ENCODE results near the gene AGT. TPM values are rescaled to one million over a fixed set of nuclear protein-coding genes. Genes with fewer than 3 reads are reported as not detected.

AGT gene
- total RNA-seq, 3 donors from 2014 or later (not counting 1 experiment from before 2014, with no cell fraction given): not detected

- Mint-ChIP-seq H3K27ac (no peak overlapping the region), H3K36me3 (no peaks in the 10 kb centered on the region)
- peaks cover 11% of the 10 kb centered on the region for H3K4me1 ChIP-seq (ENCODE audit: control insufficient read depth, insufficient read depth, low read length)
These were observed 2.7 kb downstream of the AGT start for GRCh38 chr1:230711245-230711644.

GRCh38 chr1:230710543-230710904 lies 3.4 kb downstream of the AGT start:
- H3K36me3 ChIP-seq (ENCODE audit: control insufficient read depth, insufficient read depth, low read length): no peaks in the 10 kb centered on the region
- Mint-ChIP-seq H3K27ac (no peak overlapping the region), H3K36me3 (no peaks in the 10 kb centered on the region), H3K9me3 (no peaks in the 10 kb centered on the region), H3K4me3 (no peak overlapping the region), H3K27me3 (ENCODE audit: low read depth in 2 of 2) (peaks cover 0 to 2% of the 10 kb centered on the region in 2 donors), H3K4me1 (peaks cover 9 to 19% of the 10 kb centered on the region in 2 donors)
- TF ChIP-seq, protein P1, sequence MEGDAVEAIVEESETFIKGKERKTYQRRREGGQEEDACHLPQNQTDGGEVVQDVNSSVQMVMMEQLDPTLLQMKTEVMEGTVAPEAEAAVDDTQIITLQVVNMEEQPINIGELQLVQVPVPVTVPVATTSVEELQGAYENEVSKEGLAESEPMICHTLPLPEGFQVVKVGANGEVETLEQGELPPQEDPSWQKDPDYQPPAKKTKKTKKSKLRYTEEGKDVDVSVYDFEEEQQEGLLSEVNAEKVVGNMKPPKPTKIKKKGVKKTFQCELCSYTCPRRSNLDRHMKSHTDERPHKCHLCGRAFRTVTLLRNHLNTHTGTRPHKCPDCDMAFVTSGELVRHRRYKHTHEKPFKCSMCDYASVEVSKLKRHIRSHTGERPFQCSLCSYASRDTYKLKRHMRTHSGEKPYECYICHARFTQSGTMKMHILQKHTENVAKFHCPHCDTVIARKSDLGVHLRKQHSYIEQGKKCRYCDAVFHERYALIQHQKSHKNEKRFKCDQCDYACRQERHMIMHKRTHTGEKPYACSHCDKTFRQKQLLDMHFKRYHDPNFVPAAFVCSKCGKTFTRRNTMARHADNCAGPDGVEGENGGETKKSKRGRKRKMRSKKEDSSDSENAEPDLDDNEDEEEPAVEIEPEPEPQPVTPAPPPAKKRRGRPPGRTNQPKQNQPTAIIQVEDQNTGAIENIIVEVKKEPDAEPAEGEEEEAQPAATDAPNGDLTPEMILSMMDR (IDR thresholded peaks at IDR 0.05): no peak
- ATAC-seq (no peak), DNase-seq (no peak)
- intact Hi-C loops (cut with micrococcal nuclease): no loop called here
- WGBS (ENCODE audit: insufficient coverage): 94% methylated on average over 8 of the region's 8 CpGs
- H3K4me3 ChIP-seq (ENCODE audit: low read length): no peak overlapping the region
- H3K9me3 ChIP-seq (ENCODE audit: control insufficient read depth, insufficient read depth, low read length): no peaks in the 10 kb centered on the region
- peaks cover 11% of the 10 kb centered on the region for H3K4me1 ChIP-seq (ENCODE audit: control insufficient read depth, insufficient read depth, low read length)
- no peaks in the 10 kb centered on the region for H3K27me3 ChIP-seq (ENCODE audit: control insufficient read depth, insufficient read depth, low read length)
- no peak overlapping the region for H3K27ac ChIP-seq (ENCODE audit: low read length)

More at GRCh38 chr1:230711245-230711644, 2.7 kb downstream of the AGT start:
- DNase-seq: no peak
- Histone ChIP-seq H3K27me3 (ENCODE audit: control insufficient read depth, insufficient read depth, low read length) (no peaks in the 10 kb centered on the region), H3K36me3 (ENCODE audit: control insufficient read depth, insufficient read depth, low read length) (no peaks in the 10 kb centered on the region), H3K4me3 (ENCODE audit: low read length) (no peak overlapping the region), H3K9me3 (ENCODE audit: control insufficient read depth, insufficient read depth, low read length) (no peaks in the 10 kb centered on the region), H3K27ac (ENCODE audit: low read length) (no peak overlapping the region)
- ATAC-seq: no peak
- TF ChIP-seq, protein P1 (IDR thresholded peaks at IDR 0.05): no peak
- H3K4me1 Mint-ChIP-seq: peaks cover 9 to 19% of the 10 kb centered on the region in 2 donors
- intact Hi-C loops (cut with micrococcal nuclease): no loop called here
- 81% methylated on average over 3 of the region's 3 CpGs for WGBS (ENCODE audit: insufficient coverage)
- peaks cover 0 to 2% of the 10 kb centered on the region in 2 donors for H3K27me3 Mint-ChIP-seq (ENCODE audit: low read depth in 2 of 2)
- H3K9me3 Mint-ChIP-seq: no peaks in the 10 kb centered on the region
- H3K4me3 Mint-ChIP-seq: no peak overlapping the region

DNA sequence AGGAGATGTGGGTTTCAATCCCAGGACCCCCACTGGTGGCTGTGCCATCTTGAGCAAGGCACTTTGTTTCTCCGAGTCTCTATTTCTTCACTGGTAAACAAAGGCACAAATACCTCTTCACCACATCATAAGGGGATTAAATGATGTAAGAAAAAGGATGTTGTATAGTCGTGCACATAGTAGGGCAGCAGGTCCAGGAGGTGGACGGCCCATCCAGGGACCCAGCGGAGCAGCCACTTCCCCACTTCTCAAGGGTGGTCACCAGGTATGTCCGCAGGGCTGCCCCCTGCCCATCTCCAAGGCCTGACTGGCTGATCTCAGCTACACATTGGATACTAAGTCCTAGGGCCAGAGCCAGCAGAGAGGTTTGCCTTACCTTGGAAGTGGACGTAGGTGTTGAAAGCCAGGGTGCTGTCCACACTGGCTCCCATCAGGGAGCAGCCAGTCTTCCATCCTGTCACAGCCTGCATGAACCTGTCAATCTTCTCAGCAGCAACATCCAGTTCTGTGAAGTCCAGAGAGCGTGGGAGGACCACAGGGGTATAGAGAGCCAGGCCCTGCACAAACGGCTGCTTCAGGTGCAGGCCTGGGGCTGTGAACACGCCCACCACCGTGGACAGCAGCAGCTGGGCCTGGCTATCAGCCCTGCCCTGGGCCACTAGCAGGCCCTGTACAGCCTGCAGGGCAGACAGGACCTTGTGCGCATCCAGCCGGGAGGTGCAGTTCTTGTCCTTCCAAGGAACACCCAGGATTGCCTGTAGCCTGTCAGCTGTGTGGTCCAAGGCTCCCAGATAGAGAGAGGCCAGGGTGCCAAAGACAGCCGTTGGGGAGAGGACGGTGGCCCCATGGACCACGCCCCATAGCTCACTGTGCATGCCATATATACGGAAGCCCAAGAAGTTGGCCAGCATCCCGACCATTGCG lies 4.0 kb downstream of the AGT start:
- ATAC-seq: no peak

More for the DNA sequence above, 4.0 kb downstream of the AGT start:
- TF ChIP-seq, protein P1 (IDR thresholded peaks at IDR 0.05): no peak
- H3K9me3 ChIP-seq (ENCODE audit: control insufficient read depth, insufficient read depth, low read length): no peaks in the 10 kb centered on the region
- 87% methylated on average over 16 of the region's 18 CpGs for WGBS (ENCODE audit: insufficient coverage)
- H3K27ac ChIP-seq (ENCODE audit: low read length): no peak overlapping the region
- peaks cover 11% of the 10 kb centered on the region for H3K4me1 ChIP-seq (ENCODE audit: control insufficient read depth, insufficient read depth, low read length)
- H3K4me3 ChIP-seq (ENCODE audit: low read length): no peak overlapping the region
- intact Hi-C loops (cut with micrococcal nuclease): no loop called here
- Mint-ChIP-seq H3K36me3 (no peaks in the 10 kb centered on the region), H3K4me1 (peaks cover 9 to 19% of the 10 kb centered on the region in 2 donors), H3K9me3 (no peaks in the 10 kb centered on the region), H3K4me3 (no peak overlapping the region), H3K27ac (no peak overlapping the region), H3K27me3 (ENCODE audit: low read depth in 2 of 2) (peaks cover 0 to 2% of the 10 kb centered on the region in 2 donors)
- no peaks in the 10 kb centered on the region for H3K36me3 ChIP-seq (ENCODE audit: control insufficient read depth, insufficient read depth, low read length)
- DNase-seq: no peak
- H3K27me3 ChIP-seq (ENCODE audit: control insufficient read depth, insufficient read depth, low read length): no peaks in the 10 kb centered on the region

Data from natural killer cell (primary cell).